ENCODE measurements around the gene OSBPL1A. TPM values are rescaled to one million over a fixed set of nuclear protein-coding genes. Genes with fewer than 3 reads are reported as not detected.

OSBPL1A gene
- polyA plus RNA-seq, 2 of the 4 experiments (the other 2 are of a cell fraction) = 10.5 to 22.1 TPM

GRCh38 chr18:24296276-24296675 is 101.3 kb downstream of the OSBPL1A start (continued):
- no peak for TF ChIP-seq RNF2 (IDR thresholded peaks at IDR 0.05; ENCODE audit: borderline replicate concordance, low read depth)

- CTCF ChIA-PET = no interaction called here
- TF ChIP-seq ZSCAN20 (CRISPR knock-in tag; IDR thresholded peaks at IDR 0.05) (no peak), JUNB (IDR thresholded peaks at IDR 0.05) (no peak)
- Histone ChIP-seq H3K27ac (no peak overlapping the region), H3K9me3 (no peaks in the 10 kb centered on the region), H3K4me1 (no peaks in the 10 kb centered on the region), H3K4me2 (no peak overlapping the region), H3K4me3 (no peak overlapping the region)
- FAIRE-seq = no peak
- no peak for ATAC-seq
- DNase-seq (ENCODE audit: low read depth in 1 of 2, low spot score in 1 of 2) = no peak
- POLR2A ChIA-PET = no interaction called here
- 88% methylated on average over 12 of the region's 12 CpGs for WGBS (ENCODE audit: missing lambda C conversion rate)
Measured at GRCh38 chr18:24293254-24293653, 104.4 kb downstream of the OSBPL1A start.

GRCh38 chr18:24278591-24278990 is 119.0 kb downstream of the OSBPL1A start:
- Histone ChIP-seq H3K27ac (no peak overlapping the region), H3K9me3 (no peaks in the 10 kb centered on the region), H3K4me2 (no peak overlapping the region), H3K4me3 (no peak overlapping the region), H3K4me1 (no peaks in the 10 kb centered on the region)
- no peak for ATAC-seq
- FAIRE-seq = no peak
- 91% methylated on average over 3 of the region's 3 CpGs for WGBS (ENCODE audit: missing lambda C conversion rate)
- POLR2A ChIA-PET = interaction anchor here (1.4 kb wide), 1 partner anchor 140 kb away, joined by 4 read pairs; the partner anchor contains the start of gene CABYR
- TF ChIP-seq ESRRA (IDR thresholded peaks at IDR 0.05; ENCODE audit: borderline replicate concordance, low read length) (no peak), BCL3 (IDR thresholded peaks at IDR 0.05) (no peak), HEYL (CRISPR knock-in tag; IDR thresholded peaks at IDR 0.05) (no peak), HDAC2 (IDR thresholded peaks at IDR 0.05) (no peak), TP53 (CRISPR knock-in tag; IDR thresholded peaks at IDR 0.05) (no peak), NR3C1 (IDR thresholded peaks at IDR 0.05) (no peak), POLR2AphosphoS2 (conservative IDR thresholded peaks at IDR 0.05; ENCODE audit: low read length) (no peak), KDM5A (IDR thresholded peaks at IDR 0.05) (no peak), RARB (CRISPR knock-in tag; IDR thresholded peaks at IDR 0.05) (no peak), GATA3 (IDR thresholded peaks at IDR 0.05; ENCODE audit: borderline replicate concordance) (no peak), CHD2 (IDR thresholded peaks at IDR 0.05; ENCODE audit: low read length, partially characterized antibody) (no peak), JUNB (IDR thresholded peaks at IDR 0.05) (no peak), SREBF2 (IDR thresholded peaks at IDR 0.05) (no peak), CHD4 (IDR thresholded peaks at IDR 0.05; ENCODE audit: borderline replicate concordance) (no peak), E2F6 (IDR thresholded peaks at IDR 0.05; ENCODE audit: borderline replicate concordance, low read depth) (no peak), HOXA7 (CRISPR knock-in tag; IDR thresholded peaks at IDR 0.05) (no peak), TFCP2L1 (CRISPR knock-in tag; IDR thresholded peaks at IDR 0.05) (no peak), CTCF (IDR thresholded peaks at IDR 0.05) (no peak), REST (IDR thresholded peaks at IDR 0.05) (no peak), CBX8 (IDR thresholded peaks at IDR 0.05) (no peak)
- CTCF ChIA-PET = no interaction called here
- no peak for DNase-seq (ENCODE audit: low read depth in 1 of 2, low spot score in 1 of 2)
